A673 (cell line): ENCODE results near the gene KRTAP4-4. TPM values are rescaled to one million over a fixed set of nuclear protein-coding genes. Genes with fewer than 3 reads are reported as not detected.

ENCODE experiments used
- BruUV-seq: library from RNA; stranded (reverse); fragments of 400-500 nt; replicated peaks from 2 replicates; lab custom pipeline; 2021; lab: Mats Ljungman, UMichigan
- CTCF ChIA-PET: fragments of 300-600 bp; sonication (Branson Sonifier 250); formaldehyde crosslinking; loops from one replicate; lab custom pipeline; 2022; ENCODE audit warnings: antibody characterized with exemption; lab: Charles Lee
- POLR2A ChIA-PET: fragments of 300-600 bp; sonication (Branson Sonifier 250); formaldehyde crosslinking; loops from one replicate; lab custom pipeline; 2022; ENCODE audit warnings: antibody characterized with exemption; ENCODE audit not compliant: low non-redundant PET; lab: Charles Lee
- DNase-seq: peaks from one replicate; pipeline ENCODE4 v3.0.0-alpha.2; 2015; ENCODE audit warnings: low spot score
- H3K27ac ChIP-seq: fragments of 200-600 bp; sonication (generic); 2 replicates; pipeline ENCODE4 v1.5.1; 2016; ENCODE audit warnings: mixed run types, low read depth, mild to moderate bottlenecking, mixed read lengths, antibody characterized with exemption, low read length; ENCODE audit not compliant: poor library complexity, severe bottlenecking
- H3K27me3 ChIP-seq: fragments of 200-600 bp; sonication (generic); replicated peaks from 2 replicates; pipeline ENCODE4 v1.6.1; 2017; ENCODE audit warnings: mixed run types, low read depth, mild to moderate bottlenecking, mixed read lengths, antibody characterized with exemption, low read length; ENCODE audit not compliant: insufficient read depth, poor library complexity
- H3K36me3 ChIP-seq: fragments of 200-600 bp; sonication (generic); 2 replicates; pipeline ENCODE4 v1.6.1; 2016; ENCODE audit warnings: mixed run types, mild to moderate bottlenecking, mixed read lengths, antibody characterized with exemption, low read length; ENCODE audit not compliant: insufficient read depth, poor library complexity, severe bottlenecking
- H3K4me1 ChIP-seq: fragments of 200-600 bp; sonication (generic); 2 replicates; pipeline ENCODE4 v1.6.1; 2017; ENCODE audit warnings: mixed run types, mild to moderate bottlenecking, mixed read lengths, antibody characterized with exemption, low read length; ENCODE audit not compliant: insufficient read depth, poor library complexity, severe bottlenecking
- H3K4me3 ChIP-seq: fragments of 200-600 bp; sonication (generic); 2 replicates; pipeline ENCODE4 v1.5.1; 2016; ENCODE audit warnings: low read depth, mixed run types, mild to moderate bottlenecking, mixed read lengths, low read length; ENCODE audit not compliant: poor library complexity, severe bottlenecking
- H3K9me3 ChIP-seq: fragments of 200-600 bp; sonication (generic); 2 replicates; pipeline ENCODE4 v1.6.1; 2016; ENCODE audit warnings: mixed run types, low read depth, mild to moderate bottlenecking, mixed read lengths, antibody characterized with exemption, low read length; ENCODE audit not compliant: poor library complexity, severe bottlenecking
- EZH2 ChIP-seq: fragments of 200-600 bp; sonication (generic); IDR thresholded peaks from 2 replicates; pipeline ENCODE4 v1.6.1; 2017; ENCODE audit warnings: borderline replicate concordance, low read depth, mild to moderate bottlenecking, mixed read lengths, antibody characterized with exemption, low read length; ENCODE audit not compliant: poor library complexity, severe bottlenecking
- intact Hi-C: fragments of 100-400 bp; cut with micrococcal nuclease; formaldehyde crosslinking; loops from one replicate; pipeline ENCODE4 v1.10.0; 2022; ENCODE audit not compliant: unreplicated experiment
- total RNA-seq: library from RNA; stranded (reverse); gene quantifications from 2 replicates; pipeline ENCODE4 v1.2.3, GENCODE V29; 2021
- TF ChIP-seq, protein P1 (sequence below): fragments of 300-800, 200-600 bp; sonication (generic); conservative IDR thresholded peaks from 2 replicates; pipeline ENCODE4 v1.5.1; 2017; ENCODE audit warnings: low read depth, mild to moderate bottlenecking, antibody characterized with exemption, low read length, moderate library complexity, mixed read lengths

The KRTAP4-4 gene
- total RNA-seq, 1 experiment from 2014 or later: not detected

DNA sequence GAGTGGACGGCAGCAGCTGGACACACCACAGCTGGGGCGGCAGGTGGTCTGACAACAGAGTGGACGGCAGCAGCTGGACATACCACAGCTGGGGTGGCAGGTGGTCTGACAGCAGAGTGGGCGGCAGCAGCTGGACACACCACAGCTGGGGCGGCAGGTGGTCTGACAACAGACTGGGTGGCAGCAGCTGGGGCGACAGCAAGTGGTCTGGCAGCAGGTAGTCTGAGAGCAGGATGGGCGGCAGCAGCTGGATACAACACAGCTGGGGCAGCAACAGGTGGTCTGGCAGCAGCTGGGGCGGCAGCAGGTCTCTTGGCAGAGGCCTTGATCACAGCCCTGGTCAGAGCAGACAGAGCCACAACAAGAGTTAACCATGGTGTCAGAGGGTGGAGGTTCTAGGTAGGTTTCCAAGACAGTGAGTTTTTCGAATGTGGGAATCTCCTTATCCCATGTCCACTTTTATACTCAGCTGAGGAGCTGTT is 24.0 kb upstream of the KRTAP4-4 start, which contains the start of gene KRTAP4-1:
Gene KRTAP4-1, minus strand, starts transcription at position 432 of the 482 bp plus-strand sequence. Its CDS starts 57 bp downstream, at position 375.
- no peak within 1 kb of the TSS for H3K27ac ChIP-seq
- no TSS peak for BruUV-seq
- DNase-seq: no peak
- POLR2A ChIA-PET: no interaction called here
- CTCF ChIA-PET: no interaction called here
- intact Hi-C loops: no loop called here
- H3K9me3 ChIP-seq: no peaks in the 10 kb centered on the region
- no peak within 1 kb of the TSS for H3K4me3 ChIP-seq
- H3K27me3 ChIP-seq: no peaks in the 10 kb centered on the region
- TF ChIP-seq, protein P1, sequence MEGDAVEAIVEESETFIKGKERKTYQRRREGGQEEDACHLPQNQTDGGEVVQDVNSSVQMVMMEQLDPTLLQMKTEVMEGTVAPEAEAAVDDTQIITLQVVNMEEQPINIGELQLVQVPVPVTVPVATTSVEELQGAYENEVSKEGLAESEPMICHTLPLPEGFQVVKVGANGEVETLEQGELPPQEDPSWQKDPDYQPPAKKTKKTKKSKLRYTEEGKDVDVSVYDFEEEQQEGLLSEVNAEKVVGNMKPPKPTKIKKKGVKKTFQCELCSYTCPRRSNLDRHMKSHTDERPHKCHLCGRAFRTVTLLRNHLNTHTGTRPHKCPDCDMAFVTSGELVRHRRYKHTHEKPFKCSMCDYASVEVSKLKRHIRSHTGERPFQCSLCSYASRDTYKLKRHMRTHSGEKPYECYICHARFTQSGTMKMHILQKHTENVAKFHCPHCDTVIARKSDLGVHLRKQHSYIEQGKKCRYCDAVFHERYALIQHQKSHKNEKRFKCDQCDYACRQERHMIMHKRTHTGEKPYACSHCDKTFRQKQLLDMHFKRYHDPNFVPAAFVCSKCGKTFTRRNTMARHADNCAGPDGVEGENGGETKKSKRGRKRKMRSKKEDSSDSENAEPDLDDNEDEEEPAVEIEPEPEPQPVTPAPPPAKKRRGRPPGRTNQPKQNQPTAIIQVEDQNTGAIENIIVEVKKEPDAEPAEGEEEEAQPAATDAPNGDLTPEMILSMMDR: no peak
- no peak for TF ChIP-seq EZH2
- no peaks in the 10 kb centered on the region for H3K4me1 ChIP-seq
- no peaks in the 10 kb centered on the region for H3K36me3 ChIP-seq

DNA sequence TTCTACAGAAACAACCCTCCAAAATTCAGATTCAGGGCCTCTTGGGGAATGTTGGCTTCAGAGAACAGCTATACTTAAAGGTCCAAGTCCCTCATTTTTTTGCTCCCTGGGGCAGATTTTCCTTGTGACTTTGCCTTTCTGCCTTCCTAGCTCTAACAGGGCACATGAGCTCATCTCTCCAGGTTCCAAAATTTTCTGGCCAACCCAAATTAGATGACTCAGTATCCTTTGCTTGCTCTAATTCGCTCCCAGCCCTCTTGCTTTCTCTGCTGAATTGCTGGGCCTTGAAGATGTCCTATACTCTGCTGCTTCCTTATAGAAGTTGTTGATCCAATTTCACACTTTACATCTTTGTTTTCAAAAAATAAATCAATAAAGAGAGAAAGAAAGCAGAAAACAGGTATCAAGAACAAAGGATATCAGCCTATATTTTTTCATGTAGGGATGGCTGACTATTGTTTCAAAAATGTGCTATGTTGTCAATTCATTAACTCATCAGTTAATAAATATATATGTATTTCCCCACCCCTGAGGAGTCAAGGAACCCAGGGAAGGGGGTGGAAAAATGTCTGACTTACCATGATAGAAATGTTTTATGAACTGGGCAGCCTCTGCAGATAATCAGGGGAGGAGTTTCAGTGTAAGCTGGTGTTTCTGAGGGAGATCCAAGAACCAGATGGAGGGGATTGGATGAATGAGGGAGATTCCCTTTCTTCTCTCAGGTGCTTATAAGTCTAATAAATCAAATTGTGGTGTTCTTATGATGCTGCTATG is 18.5 kb upstream of the KRTAP4-4 start:
- H3K27me3 ChIP-seq: no peaks in the 10 kb centered on the region
- POLR2A ChIA-PET: no interaction called here
- TF ChIP-seq, protein P1: no peak
- no TSS peak for BruUV-seq
- H3K9me3 ChIP-seq: no peaks in the 10 kb centered on the region
- CTCF ChIA-PET: no interaction called here
- no peaks in the 10 kb centered on the region for H3K4me1 ChIP-seq
- DNase-seq: no peak
- no peaks in the 10 kb centered on the region for H3K36me3 ChIP-seq
- no peak overlapping the region for H3K27ac ChIP-seq
- intact Hi-C loops: no loop called here
- H3K4me3 ChIP-seq: no peak overlapping the region

DNA sequence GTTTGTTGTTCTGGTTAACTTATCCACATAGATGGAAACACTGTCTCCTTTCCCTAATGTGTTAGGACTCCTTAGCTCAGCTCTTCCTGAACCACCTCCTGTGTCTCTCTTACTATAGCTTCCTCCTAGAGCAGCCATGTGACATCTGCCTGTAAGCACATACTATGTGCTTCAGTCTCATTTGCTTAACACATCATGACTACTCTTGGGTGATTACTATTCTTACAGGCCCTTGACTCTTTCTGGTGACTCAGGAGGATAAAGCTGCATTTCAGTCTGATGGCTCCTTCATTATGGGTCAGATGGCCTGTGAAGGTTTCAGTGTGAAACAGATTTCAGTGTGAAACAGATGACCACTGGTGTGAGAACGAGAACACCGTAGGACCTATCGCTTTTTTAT is 17.8 kb upstream of the KRTAP4-4 start:
- DNase-seq: no peak
- Histone ChIP-seq H3K4me3 (no peak overlapping the region), H3K27me3 (no peaks in the 10 kb centered on the region), H3K4me1 (no peaks in the 10 kb centered on the region), H3K36me3 (no peaks in the 10 kb centered on the region), H3K9me3 (no peaks in the 10 kb centered on the region), H3K27ac (no peak overlapping the region)
- intact Hi-C loops: no loop called here
- ChIA-PET POLR2A (no interaction called here), CTCF (no interaction called here)
- BruUV-seq: no TSS peak
- TF ChIP-seq, protein P1: no peak
- TF ChIP-seq EZH2: no peak
